ENCODE results near the gene PNMA6F. TPM values are rescaled to one million over a fixed set of nuclear protein-coding genes. Genes with fewer than 3 reads are reported as not detected.

Gene PNMA6F
- total and polyA plus RNA-seq, 12 donors, result 0.14 to 1.1 (median 0.40) TPM; not detected in 5

- no peaks in the 10 kb centered on the region for H3K36me3 ChIP-seq (replicated peaks in 1 of 2)
- 86 to 100% (median 100%) methylated on average over 1 of the region's 1 CpG; no CpG with 5 or more reads in 1 of the 4 donors for WGBS, 4 donors
- peaks cover 2% of the 10 kb centered on the region for H3K27me3 ChIP-seq
- DNase-seq, result no peak
- H3K9me3 ChIP-seq (replicated peaks in 1 of 3), result no peaks in the 10 kb centered on the region
- intact Hi-C loops (cut with DNase I), result no loop called here
- no peak overlapping the region for H3K4me3 ChIP-seq
- H3K4me1 ChIP-seq (replicated peaks in 1 of 2), result no peaks in the 10 kb centered on the region
- TF ChIP-seq POLR2A (IDR thresholded peaks at IDR 0.05), result no peak
- TF ChIP-seq, protein P1, sequence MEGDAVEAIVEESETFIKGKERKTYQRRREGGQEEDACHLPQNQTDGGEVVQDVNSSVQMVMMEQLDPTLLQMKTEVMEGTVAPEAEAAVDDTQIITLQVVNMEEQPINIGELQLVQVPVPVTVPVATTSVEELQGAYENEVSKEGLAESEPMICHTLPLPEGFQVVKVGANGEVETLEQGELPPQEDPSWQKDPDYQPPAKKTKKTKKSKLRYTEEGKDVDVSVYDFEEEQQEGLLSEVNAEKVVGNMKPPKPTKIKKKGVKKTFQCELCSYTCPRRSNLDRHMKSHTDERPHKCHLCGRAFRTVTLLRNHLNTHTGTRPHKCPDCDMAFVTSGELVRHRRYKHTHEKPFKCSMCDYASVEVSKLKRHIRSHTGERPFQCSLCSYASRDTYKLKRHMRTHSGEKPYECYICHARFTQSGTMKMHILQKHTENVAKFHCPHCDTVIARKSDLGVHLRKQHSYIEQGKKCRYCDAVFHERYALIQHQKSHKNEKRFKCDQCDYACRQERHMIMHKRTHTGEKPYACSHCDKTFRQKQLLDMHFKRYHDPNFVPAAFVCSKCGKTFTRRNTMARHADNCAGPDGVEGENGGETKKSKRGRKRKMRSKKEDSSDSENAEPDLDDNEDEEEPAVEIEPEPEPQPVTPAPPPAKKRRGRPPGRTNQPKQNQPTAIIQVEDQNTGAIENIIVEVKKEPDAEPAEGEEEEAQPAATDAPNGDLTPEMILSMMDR (IDR thresholded peaks at IDR 0.05), result no peak
- H3K27ac ChIP-seq, result no peak overlapping the region
These were observed 36.3 kb upstream of the PNMA6F start for GRCh38 chrX:153357877-153358276.

DNA sequence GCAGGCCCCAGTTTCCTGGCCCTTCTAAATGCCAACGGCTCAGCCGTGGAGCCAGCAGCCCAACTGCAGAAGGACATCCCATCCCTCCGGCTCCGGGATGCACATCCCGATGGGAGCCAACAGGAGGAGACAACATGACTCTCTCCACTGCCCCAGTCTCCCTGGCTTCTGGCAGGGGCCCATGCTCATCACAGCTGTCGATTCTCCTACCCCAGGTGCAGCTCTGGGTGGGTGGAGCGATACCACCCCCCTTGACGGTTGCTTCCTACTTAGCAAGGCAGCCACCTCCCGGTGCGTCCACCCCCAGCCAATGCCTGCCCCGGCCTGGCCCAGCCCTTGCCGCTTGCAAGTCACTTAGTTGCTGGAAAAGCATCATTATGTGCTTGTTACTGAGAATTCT is 31.8 kb upstream of the PNMA6F start:
- WGBS, 4 donors, result 30 to 82% (median 55%) methylated on average over 2 to 12 of the region's 12 CpGs

GRCh38 chrX:153352858-153353257 is 31.3 kb upstream of the PNMA6F start:
- no peak for TF ChIP-seq POLR2A (IDR thresholded peaks at IDR 0.05)
- TF ChIP-seq, protein P1 (IDR thresholded peaks at IDR 0.05), result no peak

More for the DNA sequence above, 31.8 kb upstream of the PNMA6F start:
- Histone ChIP-seq H3K4me1 (replicated peaks in 1 of 2) (no peaks in the 10 kb centered on the region), H3K27ac (peak overlapping the region in 2 of 5 donors; percentile 64 to 68), H3K27me3 (no peaks in the 10 kb centered on the region), H3K9me3 (replicated peaks in 1 of 3) (no peaks in the 10 kb centered on the region), H3K4me3 (no peak overlapping the region), H3K36me3 (replicated peaks in 1 of 2) (peaks cover 0 to 4% of the 10 kb centered on the region in 2 donors)
- TF ChIP-seq, protein P1 (IDR thresholded peaks at IDR 0.05), result peak in 2 of 6 experiments; percentile 12 to 28
- no peak for TF ChIP-seq POLR2A (IDR thresholded peaks at IDR 0.05)
- DNase-seq, result peak in 3 of 7 donors; percentile 49 to 57 (median 54)
- intact Hi-C loops (cut with DNase I), result no loop called here

GRCh38 chrX:153351981-153352380 is 30.4 kb upstream of the PNMA6F start:
- H3K27me3 ChIP-seq, result no peaks in the 10 kb centered on the region
- H3K36me3 ChIP-seq (replicated peaks in 1 of 2), result peaks cover 0 to 18% of the 10 kb centered on the region in 2 donors
- TF ChIP-seq, protein P1 (IDR thresholded peaks at IDR 0.05), result no peak
- TF ChIP-seq POLR2A (IDR thresholded peaks at IDR 0.05), result no peak
- 75 to 92% (median 81%) methylated on average over 3 to 8 of the region's 8 CpGs for WGBS, 4 donors
- DNase-seq, result no peak
- intact Hi-C loops (cut with DNase I), result no loop called here
- H3K27ac ChIP-seq, result peak overlapping the region in 2 of 5 donors; percentile 45 to 55
- H3K9me3 ChIP-seq (replicated peaks in 1 of 3), result no peaks in the 10 kb centered on the region
- no peak overlapping the region for H3K4me3 ChIP-seq
- no peaks in the 10 kb centered on the region for H3K4me1 ChIP-seq (replicated peaks in 1 of 2)

More at GRCh38 chrX:153352858-153353257, 31.3 kb upstream of the PNMA6F start:
- Histone ChIP-seq H3K4me3 (no peak overlapping the region), H3K9me3 (replicated peaks in 1 of 3) (no peaks in the 10 kb centered on the region), H3K36me3 (replicated peaks in 1 of 2) (peaks cover 0 to 10% of the 10 kb centered on the region in 2 donors), H3K4me1 (replicated peaks in 1 of 2) (no peaks in the 10 kb centered on the region), H3K27me3 (no peaks in the 10 kb centered on the region), H3K27ac (peak overlapping the region in 2 of 5 donors; percentile 64 to 68)
- WGBS, 4 donors, result 58 to 100% (median 77%) methylated on average over 1 to 3 of the region's 3 CpGs
- intact Hi-C loops (cut with DNase I), result no loop called here
- DNase-seq, result no peak

Data from adrenal gland (tissue), 12 donors.